CD4-positive, alpha-beta T cell treated with Interleukin-21 for 1 hour (primary cell): ENCODE data around the gene MEP1A.
A peak's percentile ranks its signal among the peaks of the same experiment; 100 is the strongest.
"Not testable (repeated sequence)": the region's sequence is repeated elsewhere in the genome, so short reads cannot be mapped to it uniquely, and the experiment has no call there.

Experiments
- DNase-seq: peaks from one replicate; pipeline ENCODE4 v3.0.0-alpha.2; 2020

The MEP1A gene

GRCh38 chr6:46793138-46793537 lies at the start of gene MEP1A:
TSS of gene MEP1A (plus strand) at chr6:46793389. CDS start at chr6:46793399, 10 bp downstream.
- DNase-seq = no peak

DNA sequence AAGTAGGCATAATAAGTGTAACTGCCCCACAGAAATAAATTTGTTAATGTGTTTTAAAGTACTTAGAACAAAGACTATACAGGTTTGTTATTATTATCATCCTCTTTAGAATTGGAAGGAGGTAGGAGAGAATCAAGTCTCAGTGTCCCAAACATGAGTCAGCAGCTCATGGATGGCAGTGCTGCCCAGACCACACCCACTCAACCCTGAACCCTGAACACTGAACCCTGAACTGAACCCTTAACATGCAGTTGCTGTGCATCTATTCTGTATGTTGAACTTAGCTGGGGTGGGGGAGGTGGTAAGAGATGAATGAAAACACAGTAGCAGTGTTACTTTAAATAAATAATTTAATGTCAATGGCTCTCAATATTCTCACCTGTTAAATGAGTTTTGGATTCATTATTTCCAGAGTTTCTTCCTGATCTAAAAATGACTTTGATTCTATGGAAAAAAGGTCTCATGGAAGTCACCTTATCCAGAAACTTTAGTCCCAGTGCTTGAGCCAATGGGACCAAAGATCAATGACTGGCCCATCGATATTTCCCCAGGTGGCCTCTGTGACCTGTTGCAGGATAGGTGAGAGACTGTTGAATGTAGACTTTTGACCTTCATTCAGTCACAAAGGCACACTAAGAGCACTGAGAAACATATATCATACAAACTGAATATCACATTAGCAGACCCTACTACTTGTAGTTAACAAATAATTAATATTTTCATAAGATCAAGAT lies 49.6 kb upstream of the MEP1A start:
- DNase-seq = no peak

DNA sequence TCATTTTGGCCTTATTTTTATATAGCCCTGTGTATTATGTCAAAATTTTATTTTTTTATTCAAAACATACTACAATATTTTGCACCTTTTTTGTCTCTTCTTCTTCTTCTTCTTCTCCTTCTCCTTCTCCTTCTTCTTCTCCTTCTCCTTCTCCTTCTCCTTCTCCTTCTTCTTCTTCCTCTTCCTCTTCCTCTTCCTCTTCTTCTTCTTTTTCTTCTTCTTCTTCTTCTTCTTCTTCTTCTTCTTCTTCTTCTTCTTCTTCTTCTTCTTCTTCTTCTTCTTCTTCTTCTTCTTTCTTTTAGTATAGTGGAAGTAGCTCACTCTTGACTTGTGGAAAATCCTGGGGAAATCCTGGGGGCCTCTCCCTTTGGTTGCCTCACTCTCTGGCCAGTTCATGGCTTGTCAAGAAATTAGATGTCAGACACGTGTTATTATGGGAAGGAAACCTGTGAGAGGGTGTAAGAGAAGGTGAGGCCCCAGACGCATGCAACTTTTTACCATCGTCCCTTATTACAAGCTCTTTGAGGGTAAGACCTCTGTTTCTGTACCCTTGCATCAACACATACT lies 48.9 kb upstream of the MEP1A start:
- DNase-seq = not testable (repeated sequence)

- no peak for DNase-seq
Measured at GRCh38 chr6:46745973-46746372, 47.2 kb upstream of the MEP1A start.

DNA sequence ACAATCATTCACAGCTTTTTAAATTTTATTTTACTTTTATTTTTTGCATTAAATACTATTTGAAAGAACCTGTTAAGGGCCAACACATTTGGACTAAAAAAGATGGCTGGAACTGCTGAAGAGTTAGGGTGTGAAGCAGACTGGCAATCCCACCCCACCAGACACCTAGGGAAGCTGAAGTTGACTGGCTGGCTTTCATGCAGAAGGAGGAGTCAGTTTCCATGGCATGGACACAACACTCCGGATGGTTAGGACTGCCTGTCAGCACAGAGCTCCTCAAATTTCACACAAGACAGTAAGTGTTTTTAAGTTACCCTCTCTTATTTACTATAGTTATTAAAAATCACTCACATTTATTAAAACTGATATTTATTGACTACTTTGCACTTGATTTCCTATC lies 46.5 kb upstream of the MEP1A start, which contains the start of gene ANKRD66:
TSS of gene ANKRD66 (plus strand) at position 238 of the 400 bp plus-strand sequence. CDS start 5,016 bp downstream, outside the sequence.
- DNase-seq = no peak

GRCh38 chr6:46748940-46749503 lies 44.2 kb upstream of the MEP1A start:
- DNase-seq = no peak

- DNase-seq = no peak
Measured at GRCh38 chr6:46749731-46750130, 43.5 kb upstream of the MEP1A start.

GRCh38 chr6:46751658-46752057 lies 41.5 kb upstream of the MEP1A start:
- no peak for DNase-seq

DNA sequence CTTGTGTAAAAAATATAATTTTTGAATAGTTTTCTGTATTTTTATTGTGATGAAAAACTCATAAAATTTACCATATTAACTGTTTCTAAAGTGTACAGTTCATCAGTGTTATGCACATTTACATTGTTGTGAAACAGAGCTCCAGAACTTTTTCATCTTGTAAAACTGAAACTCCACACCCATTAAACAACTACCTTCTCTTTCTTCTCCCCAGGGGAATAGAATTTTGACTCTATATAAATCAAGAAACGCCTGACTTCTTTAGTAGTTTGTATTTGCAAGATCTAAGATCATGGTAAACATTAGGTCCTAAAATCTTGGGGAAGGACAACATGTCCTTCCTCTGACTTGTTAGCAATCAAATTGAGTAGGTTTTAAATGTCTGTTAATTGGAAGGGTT lies 37.3 kb upstream of the MEP1A start:
- DNase-seq = no peak

- no peak for DNase-seq
Measured at GRCh38 chr6:46756469-46757213, 36.5 kb upstream of the MEP1A start.

DNA sequence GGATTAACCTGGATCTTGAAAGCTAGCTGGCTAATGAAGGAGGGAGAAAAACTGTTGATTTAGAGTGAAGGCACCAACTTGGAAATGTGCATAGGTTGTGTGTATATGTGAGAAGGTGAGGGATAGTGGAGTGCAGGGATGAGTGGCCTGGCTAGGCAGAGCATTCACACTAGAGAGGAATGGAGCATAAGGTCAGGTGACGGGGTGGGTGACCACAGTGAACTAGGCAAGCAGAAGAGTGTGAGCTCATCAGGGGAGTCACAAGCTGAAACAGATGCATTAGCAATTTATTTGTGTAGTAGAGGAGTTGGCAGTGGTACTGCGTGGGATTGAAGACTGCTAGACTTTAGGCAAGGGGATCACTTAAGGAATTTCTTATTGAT lies 36.0 kb upstream of the MEP1A start:
- no peak for DNase-seq

DNA sequence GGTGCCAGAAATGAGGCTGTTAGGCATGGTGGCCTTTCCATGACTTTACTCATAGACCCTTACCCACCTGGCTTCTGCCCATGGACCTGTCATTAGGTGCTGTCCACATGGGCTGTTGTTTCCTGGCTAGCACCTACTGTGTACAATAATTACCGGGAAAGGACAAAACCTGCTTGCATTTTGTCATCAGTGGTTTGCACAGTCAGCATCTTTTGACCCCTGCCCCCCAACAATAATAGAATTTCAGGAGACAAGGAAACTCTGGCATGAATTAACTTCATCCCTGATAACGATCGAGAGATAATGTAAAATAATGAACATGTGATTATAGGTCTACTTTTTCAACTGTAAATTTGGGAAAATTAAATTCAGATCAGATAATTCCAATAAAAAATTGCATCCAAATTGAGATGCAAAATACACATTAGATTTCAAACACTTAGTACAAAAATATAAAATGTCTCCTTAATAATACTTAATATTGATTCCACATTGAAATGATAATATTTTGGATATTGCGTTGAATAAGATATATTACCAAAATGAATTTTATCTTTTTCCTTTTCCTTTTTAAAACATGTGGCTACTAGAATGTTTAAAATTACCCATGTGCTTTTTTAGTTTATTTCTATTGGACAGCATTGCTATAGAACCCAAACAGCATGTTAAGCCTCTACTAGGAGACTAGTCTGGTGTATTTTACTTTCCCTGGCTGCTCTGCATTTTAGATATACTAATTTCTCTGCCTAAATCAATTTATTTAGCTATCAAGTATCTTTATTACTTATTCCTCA lies 34.0 kb upstream of the MEP1A start:
- DNase-seq = no peak

- no peak for DNase-seq
Measured at GRCh38 chr6:46760925-46761324, 32.3 kb upstream of the MEP1A start.

GRCh38 chr6:46763466-46763865 lies 29.7 kb upstream of the MEP1A start:
- no peak for DNase-seq

GRCh38 chr6:46764280-46764679 lies 28.9 kb upstream of the MEP1A start:
- not testable (repeated sequence) for DNase-seq

DNA sequence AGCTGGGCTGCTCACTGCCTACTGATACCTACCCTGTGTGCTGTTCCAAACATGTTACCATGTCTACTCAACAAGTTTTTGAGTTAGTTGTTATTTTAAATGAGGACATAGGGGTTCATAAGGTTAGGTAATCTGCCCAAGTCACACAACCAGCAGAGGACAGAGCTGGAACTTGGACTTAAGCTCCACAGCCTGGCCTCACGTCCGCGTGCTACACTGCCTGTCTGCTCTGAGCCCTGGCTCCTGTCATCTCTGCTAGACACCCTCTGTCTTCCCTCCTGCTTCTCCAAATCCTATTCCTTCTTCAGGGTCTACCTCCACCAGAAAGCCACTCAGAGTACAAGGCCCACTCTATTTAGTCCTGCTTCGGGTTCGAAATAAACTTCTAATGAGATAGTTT lies 28.2 kb upstream of the MEP1A start:
- no peak for DNase-seq

DNA sequence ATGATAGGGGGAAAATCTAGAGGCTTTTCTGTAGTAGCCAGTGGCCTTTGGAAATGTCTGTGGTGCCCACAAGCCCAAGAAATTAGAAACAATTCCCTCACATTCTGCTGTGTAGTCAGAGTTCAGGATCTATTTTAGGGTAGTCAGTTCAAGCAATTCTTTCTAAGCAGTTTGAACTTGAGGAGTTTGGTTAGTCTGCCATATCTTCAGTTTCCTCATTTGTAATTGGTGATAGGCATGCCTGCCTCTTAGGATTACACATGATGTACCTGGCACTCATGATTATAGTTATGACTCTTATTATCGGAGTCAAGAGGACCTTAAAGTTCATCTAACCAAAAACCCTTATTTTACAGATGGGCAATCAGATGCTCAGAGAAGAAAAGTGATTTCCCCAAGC lies 21.2 kb upstream of the MEP1A start:
- DNase-seq = no peak

DNA sequence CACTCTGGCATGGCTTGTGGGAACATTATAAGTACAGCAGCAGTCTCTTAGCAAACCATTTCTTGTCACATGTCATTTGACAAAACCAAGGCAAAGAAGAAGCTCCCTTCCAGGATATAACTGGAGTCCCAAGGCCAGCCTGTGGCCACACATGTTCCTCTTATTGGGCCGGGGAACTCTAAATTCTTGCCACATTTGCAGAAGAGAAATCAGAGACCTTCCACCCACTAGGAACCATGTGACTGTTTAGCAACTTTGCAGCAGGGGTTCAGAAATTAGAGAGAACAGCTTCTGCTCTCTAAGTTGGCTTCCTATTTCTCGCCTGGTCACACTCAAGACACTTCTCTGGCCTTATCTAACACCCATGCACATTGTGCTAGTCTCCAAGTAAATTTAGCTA lies 20.4 kb upstream of the MEP1A start:
- DNase-seq = peak; percentile 27

DNA sequence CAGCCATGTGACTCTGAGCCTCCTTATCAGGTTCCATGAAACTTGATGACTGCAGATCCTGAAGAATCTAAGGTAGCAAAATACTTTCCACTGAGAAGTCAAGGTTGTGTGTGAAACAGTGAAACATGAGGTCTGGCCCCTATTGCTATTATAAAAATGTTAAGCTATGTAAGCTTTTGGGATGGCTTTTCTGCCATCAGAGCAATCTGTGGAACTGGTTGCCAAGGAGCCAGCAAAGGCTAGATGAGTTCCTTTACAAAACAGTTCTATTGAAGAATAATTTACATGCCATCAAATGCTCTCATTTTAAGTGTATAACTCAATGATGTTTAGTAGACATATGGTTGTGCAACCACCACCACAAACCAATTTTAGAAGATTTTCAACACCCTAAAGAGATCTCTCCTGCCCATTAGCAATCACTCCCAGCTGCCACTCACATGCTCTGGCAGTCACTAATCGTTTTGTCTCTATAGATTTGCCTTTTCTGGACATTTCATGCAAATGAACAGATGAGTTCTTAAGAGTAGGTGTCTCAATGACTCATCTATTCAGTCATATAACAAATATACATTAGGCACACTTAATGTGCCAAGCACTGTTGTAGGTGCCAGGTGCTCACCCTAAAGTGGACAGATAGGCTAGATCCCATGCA lies 19.9 kb upstream of the MEP1A start:
- no peak for DNase-seq

GRCh38 chr6:46774736-46775135 lies 18.5 kb upstream of the MEP1A start:
- not testable (repeated sequence) for DNase-seq

GRCh38 chr6:46776070-46776712 lies 17.0 kb upstream of the MEP1A start:
- DNase-seq = no peak
